ENCODE measurements around the gene NECAP2. TPM values are rescaled to one million over a fixed set of nuclear protein-coding genes. Genes with fewer than 3 reads are reported as not detected.

The NECAP2 gene
- polyA plus RNA-seq, 1 of the 3 experiments (the other 2 are of a cell fraction) = 100.0 TPM

Other genes with a start within 250 kb of the NECAP2 start
- gene ARHGEF19, start 228.1 kb upstream of the NECAP2 start, polyA plus RNA-seq (2012; rRNA removed) = 11.5 and 11.8 TPM in 2 replicates
- 6.5 and 8.6 TPM in 2 replicates for gene CPLANE2, start 203.5 kb upstream of the NECAP2 start, polyA plus RNA-seq (2012; rRNA removed)
- gene FBXO42, start 88.2 kb upstream of the NECAP2 start, polyA plus RNA-seq (2012; rRNA removed) = 8.6 and 10.3 TPM in 2 replicates
- 100 and 119 TPM in 2 replicates for gene SZRD1, start 73.5 kb upstream of the NECAP2 start, polyA plus RNA-seq (2012; rRNA removed)
- gene SPATA21, start 3.3 kb upstream of the NECAP2 start, polyA plus RNA-seq (2012; rRNA removed) = 0.10 TPM in 1 of 2 replicates, not detected in the other
- gene RNU1-1, start 73.6 kb downstream of the NECAP2 start, polyA plus RNA-seq (2012; rRNA removed) = not detected in 2 replicates
- gene NBPF1, start 172.8 kb downstream of the NECAP2 start, polyA plus RNA-seq (2012; rRNA removed) = 29.8 and 39.7 TPM in 2 replicates
- gene RNU1-3, start 226.2 kb downstream of the NECAP2 start, polyA plus RNA-seq (2012; rRNA removed) = not detected in 2 replicates

Data from SK-N-SH (cell line).